SU-DHL-6 (cell line): Measurements from ENCODE around the gene ADORA3.

Experiments
- EZH2phosphoT487 ChIP-seq: fragments of 200-600 bp; sonication (generic), shearing (Covaris generic); conservative IDR thresholded peaks from 2 replicates; pipeline ENCODE4 v1.6.1; 2018; ENCODE audit warnings: mild to moderate bottlenecking, antibody characterized with exemption, low read length, moderate library complexity, mixed read lengths
- TF ChIP-seq, protein P1 (sequence below): fragments of 200-600 bp; sonication (generic); IDR thresholded peaks from one replicate; pipeline ENCODE4 v1.5.1; 2017; ENCODE audit warnings: antibody characterized with exemption, mild to moderate bottlenecking, low read length, moderate library complexity; ENCODE audit not compliant: insufficient read depth, poor library complexity, severe bottlenecking

- TF ChIP-seq, protein P1, sequence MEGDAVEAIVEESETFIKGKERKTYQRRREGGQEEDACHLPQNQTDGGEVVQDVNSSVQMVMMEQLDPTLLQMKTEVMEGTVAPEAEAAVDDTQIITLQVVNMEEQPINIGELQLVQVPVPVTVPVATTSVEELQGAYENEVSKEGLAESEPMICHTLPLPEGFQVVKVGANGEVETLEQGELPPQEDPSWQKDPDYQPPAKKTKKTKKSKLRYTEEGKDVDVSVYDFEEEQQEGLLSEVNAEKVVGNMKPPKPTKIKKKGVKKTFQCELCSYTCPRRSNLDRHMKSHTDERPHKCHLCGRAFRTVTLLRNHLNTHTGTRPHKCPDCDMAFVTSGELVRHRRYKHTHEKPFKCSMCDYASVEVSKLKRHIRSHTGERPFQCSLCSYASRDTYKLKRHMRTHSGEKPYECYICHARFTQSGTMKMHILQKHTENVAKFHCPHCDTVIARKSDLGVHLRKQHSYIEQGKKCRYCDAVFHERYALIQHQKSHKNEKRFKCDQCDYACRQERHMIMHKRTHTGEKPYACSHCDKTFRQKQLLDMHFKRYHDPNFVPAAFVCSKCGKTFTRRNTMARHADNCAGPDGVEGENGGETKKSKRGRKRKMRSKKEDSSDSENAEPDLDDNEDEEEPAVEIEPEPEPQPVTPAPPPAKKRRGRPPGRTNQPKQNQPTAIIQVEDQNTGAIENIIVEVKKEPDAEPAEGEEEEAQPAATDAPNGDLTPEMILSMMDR: no peak
- no peak for TF ChIP-seq EZH2phosphoT487
These were observed 8.9 kb upstream of the ADORA3 start for GRCh38 chr1:111512132-111512889.
